Smooth muscle cell (in vitro differentiated cells): ENCODE measurements around the gene PCDHGB1. TPM values are rescaled to one million over a fixed set of nuclear protein-coding genes. Genes with fewer than 3 reads are reported as not detected.

Experiments used
- DNase-seq: peaks from one replicate; lab custom pipeline; 2025; ENCODE audit not compliant: unreplicated experiment; lab: John Stamatoyannopoulos, UW
- H2AFZ ChIP-seq: fragments of 200-600 bp; sonication (generic); 2 replicates; pipeline ENCODE4 v1.6.0; 2016; ENCODE audit warnings: antibody characterized with exemption, low read depth, mild to moderate bottlenecking
- H3F3A ChIP-seq: fragments of 200-600 bp; sonication (generic); 2 replicates; pipeline ENCODE4 v1.6.0; 2017; ENCODE audit warnings: antibody characterized with exemption, low read depth
- H3K27ac ChIP-seq: fragments of 200-600 bp; sonication (generic); 2 replicates; pipeline ENCODE4 v1.5.1; 2016; ENCODE audit warnings: low read depth, mild to moderate bottlenecking
- H3K27me3 ChIP-seq: fragments of 200-600 bp; sonication (generic); 2 replicates; pipeline ENCODE4 v1.6.1; 2016; ENCODE audit warnings: low read depth, mild to moderate bottlenecking
- H3K36me3 ChIP-seq: fragments of 200-600 bp; sonication (generic); 2 replicates; pipeline ENCODE4 v1.5.1; 2016; ENCODE audit warnings: low read depth
- H3K4me1 ChIP-seq: fragments of 200-600 bp; sonication (generic); 2 replicates; pipeline ENCODE4 v1.5.1; 2016; ENCODE audit warnings: low read depth
- H3K4me2 ChIP-seq: fragments of 200-600 bp; sonication (generic); 2 replicates; pipeline ENCODE4 v1.6.0; 2016; ENCODE audit warnings: mild to moderate bottlenecking
- H3K4me3 ChIP-seq: fragments of 200-600 bp; sonication (generic); 2 replicates; pipeline ENCODE4 v1.5.1; 2016; ENCODE audit warnings: mild to moderate bottlenecking
- H3K79me2 ChIP-seq: fragments of 200-600 bp; sonication (generic); 2 replicates; pipeline ENCODE4 v1.6.0; 2016; ENCODE audit warnings: low read depth, mild to moderate bottlenecking
- H3K9ac ChIP-seq: fragments of 200-600 bp; sonication (generic); 2 replicates; pipeline ENCODE4 v1.6.0; 2016; ENCODE audit warnings: low read depth
- H3K9me3 ChIP-seq: fragments of 200-600 bp; sonication (generic); replicated peaks from 2 replicates; pipeline ENCODE4 v1.5.1; 2016; ENCODE audit warnings: low read depth
- H4K20me1 ChIP-seq: fragments of 200-600 bp; sonication (generic); 2 replicates; pipeline ENCODE4 v1.6.0; 2016; ENCODE audit warnings: low read depth
- WGBS: methylation state at CpG from one replicate; pipeline ENCODE4 v1.1.7; 2016; ENCODE audit warnings: low lambda C conversion rate; 5-methylcytosine and 5-hydroxymethylcytosine counted together
- polyA plus RNA-seq: library from polyadenylated mRNA; unstranded; fragments of >200 nt; fragmentation: Nextera tagmentation; extraction: Ambion mirVana; gene quantifications from 2 replicates; pipeline ENCODE4 v1.2.1, GENCODE V29; 2016
- total RNA-seq: library from RNA; depleted of rRNA; stranded (reverse); fragments of >200 nt; gene quantifications from 2 replicates; pipeline ENCODE4 v1.2.3, GENCODE V29; 2014
- TF ChIP-seq, protein P1 (sequence below): fragments of 200-600 bp; sonication (generic); IDR thresholded peaks from 2 replicates; pipeline ENCODE4 v1.5.1; 2017; ENCODE audit warnings: borderline replicate concordance, mild to moderate bottlenecking, antibody characterized with exemption; ENCODE audit not compliant: insufficient read depth, poor library complexity, severe bottlenecking

The PCDHGB1 gene
- total and polyA plus RNA-seq, 2 experiments from 2014 or later = 0.27 to 0.40 TPM

DNA sequence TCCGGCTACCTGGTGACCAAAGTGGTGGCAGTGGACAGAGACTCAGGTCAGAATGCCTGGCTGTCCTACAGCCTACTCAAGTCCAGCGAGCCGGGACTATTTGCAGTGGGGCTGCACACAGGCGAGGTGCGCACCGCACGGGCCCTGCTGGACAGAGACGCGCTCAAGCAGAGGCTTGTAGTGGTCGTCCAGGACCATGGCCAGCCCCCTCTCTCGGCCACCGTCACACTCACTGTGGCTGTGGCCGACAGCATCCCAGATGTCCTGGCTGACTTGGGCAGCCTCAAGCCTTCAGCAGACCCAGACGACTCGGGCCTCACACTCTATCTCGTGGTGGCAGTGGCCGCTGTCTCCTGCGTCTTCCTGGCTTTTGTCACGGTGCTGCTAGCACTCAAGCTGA, 7.1 kb downstream of the PCDHGB1 start:
- no peak overlapping the region for H2AFZ ChIP-seq
- H3K79me2 ChIP-seq = no peaks in the 10 kb centered on the region
- peaks cover 6% of the 10 kb centered on the region for H3K9me3 ChIP-seq
- no peaks in the 10 kb centered on the region for H3K27me3 ChIP-seq
- H4K20me1 ChIP-seq = no peaks in the 10 kb centered on the region
- WGBS = 89% methylated on average over 19 of the region's 19 CpGs
- H3K27ac ChIP-seq = no peak overlapping the region
- H3K4me1 ChIP-seq = no peaks in the 10 kb centered on the region
- H3K9ac ChIP-seq = no peak overlapping the region
- TF ChIP-seq, protein P1, sequence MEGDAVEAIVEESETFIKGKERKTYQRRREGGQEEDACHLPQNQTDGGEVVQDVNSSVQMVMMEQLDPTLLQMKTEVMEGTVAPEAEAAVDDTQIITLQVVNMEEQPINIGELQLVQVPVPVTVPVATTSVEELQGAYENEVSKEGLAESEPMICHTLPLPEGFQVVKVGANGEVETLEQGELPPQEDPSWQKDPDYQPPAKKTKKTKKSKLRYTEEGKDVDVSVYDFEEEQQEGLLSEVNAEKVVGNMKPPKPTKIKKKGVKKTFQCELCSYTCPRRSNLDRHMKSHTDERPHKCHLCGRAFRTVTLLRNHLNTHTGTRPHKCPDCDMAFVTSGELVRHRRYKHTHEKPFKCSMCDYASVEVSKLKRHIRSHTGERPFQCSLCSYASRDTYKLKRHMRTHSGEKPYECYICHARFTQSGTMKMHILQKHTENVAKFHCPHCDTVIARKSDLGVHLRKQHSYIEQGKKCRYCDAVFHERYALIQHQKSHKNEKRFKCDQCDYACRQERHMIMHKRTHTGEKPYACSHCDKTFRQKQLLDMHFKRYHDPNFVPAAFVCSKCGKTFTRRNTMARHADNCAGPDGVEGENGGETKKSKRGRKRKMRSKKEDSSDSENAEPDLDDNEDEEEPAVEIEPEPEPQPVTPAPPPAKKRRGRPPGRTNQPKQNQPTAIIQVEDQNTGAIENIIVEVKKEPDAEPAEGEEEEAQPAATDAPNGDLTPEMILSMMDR = no peak
- H3K4me2 ChIP-seq = no peak overlapping the region
- DNase-seq = no peak
- no peak overlapping the region for H3K4me3 ChIP-seq
- H3K36me3 ChIP-seq = no peaks in the 10 kb centered on the region
- no peaks in the 10 kb centered on the region for H3F3A ChIP-seq

DNA sequence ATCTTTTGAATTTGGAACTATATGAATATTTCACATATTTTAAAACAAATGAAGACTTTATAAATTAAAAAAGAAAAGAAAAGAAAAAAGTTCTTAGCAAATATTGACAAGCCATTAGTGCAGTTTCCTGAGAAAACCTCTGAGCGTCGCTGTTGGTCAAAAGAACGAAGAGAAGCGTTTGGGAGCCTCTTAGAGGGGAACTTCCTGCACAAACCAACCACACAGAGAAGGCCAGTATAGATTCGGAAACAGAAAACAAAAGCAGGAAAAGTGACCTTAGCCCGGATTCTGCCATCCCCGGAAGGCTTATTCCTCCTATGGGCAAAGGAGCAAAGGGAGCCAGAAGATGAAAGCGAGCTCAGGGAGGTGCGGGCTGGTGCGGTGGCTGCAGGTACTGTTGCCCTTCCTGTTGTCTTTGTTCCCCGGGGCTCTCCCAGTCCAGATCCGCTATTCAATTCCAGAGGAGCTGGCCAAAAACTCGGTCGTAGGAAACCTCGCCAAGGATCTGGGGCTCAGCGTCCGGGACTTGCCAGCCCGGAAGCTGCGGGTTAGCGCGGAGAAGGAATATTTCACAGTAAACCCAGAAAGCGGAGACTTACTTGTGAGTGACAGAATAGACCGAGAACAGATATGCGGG, 10.0 kb downstream of the PCDHGB1 start, which contains the start of gene PCDHGB2:
TSS of gene PCDHGB2 (plus strand) at position 205 of the 637 bp plus-strand sequence. CDS start at position 347, 142 bp downstream.
- TF ChIP-seq, protein P1 = peak; percentile 4
- Histone ChIP-seq H3F3A (no peaks in the 10 kb centered on the region), H2AFZ (no peak within 1 kb of the TSS), H3K4me3 (no peak within 1 kb of the TSS), H3K36me3 (no peaks in the 10 kb centered on the region), H4K20me1 (no peaks in the 10 kb centered on the region), H3K79me2 (no peaks in the 10 kb centered on the region), H3K4me2 (no peak within 1 kb of the TSS), H3K9ac (no peak within 1 kb of the TSS), H3K4me1 (no peaks in the 10 kb centered on the region), H3K9me3 (peaks cover 6% of the 10 kb centered on the region), H3K27me3 (no peaks in the 10 kb centered on the region), H3K27ac (no peak within 1 kb of the TSS)
- DNase-seq = no peak
- 82% methylated on average over 24 of the region's 24 CpGs for WGBS

DNA sequence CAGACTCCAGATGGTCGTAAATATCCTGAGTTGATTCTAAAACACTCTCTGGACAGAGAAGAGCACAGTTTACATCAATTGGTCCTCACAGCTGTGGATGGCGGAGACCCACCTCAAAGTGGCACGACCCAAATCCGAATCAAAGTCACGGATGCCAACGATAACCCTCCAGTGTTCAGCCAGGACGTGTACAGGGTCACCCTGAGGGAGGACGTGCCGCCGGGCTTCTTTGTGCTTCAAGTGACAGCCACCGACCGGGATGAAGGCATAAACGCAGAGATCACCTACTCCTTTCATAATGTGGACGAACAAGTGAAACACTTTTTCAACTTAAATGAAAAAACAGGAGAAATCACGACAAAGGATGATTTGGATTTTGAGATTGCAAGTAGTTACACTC, 10.8 kb downstream of the PCDHGB1 start:
- Histone ChIP-seq H3F3A (no peaks in the 10 kb centered on the region), H3K4me1 (no peaks in the 10 kb centered on the region), H3K4me3 (no peak overlapping the region), H3K9me3 (peaks cover 6% of the 10 kb centered on the region), H3K9ac (no peak overlapping the region), H3K27ac (no peak overlapping the region), H2AFZ (no peak overlapping the region), H3K36me3 (no peaks in the 10 kb centered on the region), H4K20me1 (no peaks in the 10 kb centered on the region), H3K79me2 (no peaks in the 10 kb centered on the region), H3K27me3 (no peaks in the 10 kb centered on the region), H3K4me2 (no peak overlapping the region)
- 95% methylated on average over 15 of the region's 15 CpGs for WGBS
- TF ChIP-seq, protein P1 = no peak
- no peak for DNase-seq

DNA sequence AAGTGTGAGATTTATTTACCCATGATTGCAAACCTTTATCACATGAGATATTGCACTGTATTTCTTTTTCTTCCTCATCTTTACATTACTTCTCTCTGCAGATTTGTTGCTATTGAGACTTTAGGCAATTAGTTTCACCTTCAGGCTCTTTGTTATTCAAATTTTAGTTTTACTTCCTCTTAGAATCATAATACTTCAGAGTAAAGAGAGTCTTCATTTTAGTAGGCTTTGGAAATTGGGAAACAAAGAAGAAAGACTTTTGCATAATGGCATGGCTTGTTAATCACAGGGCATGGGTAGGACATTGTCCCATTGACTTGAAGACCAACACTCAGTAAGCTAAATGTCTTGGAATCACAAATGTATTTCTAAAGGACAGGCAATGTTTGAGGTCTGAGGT, 12.8 kb downstream of the PCDHGB1 start:
- Histone ChIP-seq H3K9ac (no peak overlapping the region), H3K4me2 (no peak overlapping the region), H3K79me2 (no peaks in the 10 kb centered on the region), H4K20me1 (no peaks in the 10 kb centered on the region), H3K27ac (no peak overlapping the region), H3K36me3 (no peaks in the 10 kb centered on the region), H3K4me3 (no peak overlapping the region), H3K4me1 (no peaks in the 10 kb centered on the region), H3K9me3 (peaks cover 11% of the 10 kb centered on the region), H3K27me3 (no peaks in the 10 kb centered on the region), H3F3A (no peaks in the 10 kb centered on the region), H2AFZ (no peak overlapping the region)
- no peak for DNase-seq
- TF ChIP-seq, protein P1 = no peak
